ENCODE results near the gene PLEKHG4B.
"Not testable (repeated sequence)": the region's sequence is repeated elsewhere in the genome, so short reads cannot be mapped to it uniquely, and the experiment has no call there.

PLEKHG4B gene

GRCh38 chr5:161803-162110, 69.8 kb downstream of the PLEKHG4B start:
- H3K9me3 ChIP-seq (ENCODE audit: control insufficient read depth, low read length) = no peaks in the 10 kb centered on the region
- H3K4me3 ChIP-seq (ENCODE audit: insufficient read depth, low read depth, low read length, poor library complexity, severe bottlenecking) = no peak overlapping the region
- H3K27me3 ChIP-seq (replicated peaks; ENCODE audit: control insufficient read depth, insufficient read depth, low read length, poor library complexity, severe bottlenecking) = no peaks in the 10 kb centered on the region
- H3K4me1 ChIP-seq (ENCODE audit: control insufficient read depth, insufficient read depth, low read length, poor library complexity, severe bottlenecking) = no peaks in the 10 kb centered on the region
- DNase-seq = no peak
- no peak overlapping the region for H3K27ac ChIP-seq (ENCODE audit: insufficient read depth, low read length, poor library complexity, severe bottlenecking)
- no peaks in the 10 kb centered on the region for H3K36me3 ChIP-seq (ENCODE audit: control insufficient read depth, insufficient read depth, low read length)

DNA sequence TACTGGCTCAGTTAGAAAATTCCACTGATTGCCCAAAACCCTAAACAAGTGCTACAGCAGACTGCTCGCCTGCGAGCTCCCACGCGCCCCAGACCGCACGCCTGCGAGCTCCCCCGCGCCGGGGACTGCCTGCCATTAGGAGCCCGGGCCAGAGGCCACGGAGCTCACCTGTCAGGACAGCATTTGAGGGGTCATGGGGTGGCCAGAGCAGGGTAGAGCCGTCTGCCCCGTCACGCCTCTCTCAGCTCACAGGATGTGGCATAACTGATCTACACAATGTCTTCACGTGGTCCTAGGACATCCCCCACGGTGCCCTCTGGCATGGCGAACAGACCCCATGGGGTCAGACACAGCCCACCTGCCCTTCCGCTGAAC, 70.2 kb downstream of the PLEKHG4B start:
- Histone ChIP-seq H3K36me3 (ENCODE audit: control insufficient read depth, insufficient read depth, low read length) (no peaks in the 10 kb centered on the region), H3K4me3 (ENCODE audit: insufficient read depth, low read depth, low read length, poor library complexity, severe bottlenecking) (no peak overlapping the region), H3K4me1 (ENCODE audit: control insufficient read depth, insufficient read depth, low read length, poor library complexity, severe bottlenecking) (no peaks in the 10 kb centered on the region), H3K9me3 (ENCODE audit: control insufficient read depth, low read length) (no peaks in the 10 kb centered on the region), H3K27ac (ENCODE audit: insufficient read depth, low read length, poor library complexity, severe bottlenecking) (no peak overlapping the region), H3K27me3 (replicated peaks; ENCODE audit: control insufficient read depth, insufficient read depth, low read length, poor library complexity, severe bottlenecking) (no peaks in the 10 kb centered on the region)
- DNase-seq = no peak

GRCh38 chr5:162565-163337, 70.8 kb downstream of the PLEKHG4B start:
- Histone ChIP-seq H3K36me3 (ENCODE audit: control insufficient read depth, insufficient read depth, low read length) (no peaks in the 10 kb centered on the region), H3K27ac (ENCODE audit: insufficient read depth, low read length, poor library complexity, severe bottlenecking) (no peak overlapping the region), H3K9me3 (ENCODE audit: control insufficient read depth, low read length) (no peaks in the 10 kb centered on the region), H3K4me1 (ENCODE audit: control insufficient read depth, insufficient read depth, low read length, poor library complexity, severe bottlenecking) (no peaks in the 10 kb centered on the region), H3K27me3 (replicated peaks; ENCODE audit: control insufficient read depth, insufficient read depth, low read length, poor library complexity, severe bottlenecking) (no peaks in the 10 kb centered on the region), H3K4me3 (ENCODE audit: insufficient read depth, low read depth, low read length, poor library complexity, severe bottlenecking) (no peak overlapping the region)
- DNase-seq = no peak

DNA sequence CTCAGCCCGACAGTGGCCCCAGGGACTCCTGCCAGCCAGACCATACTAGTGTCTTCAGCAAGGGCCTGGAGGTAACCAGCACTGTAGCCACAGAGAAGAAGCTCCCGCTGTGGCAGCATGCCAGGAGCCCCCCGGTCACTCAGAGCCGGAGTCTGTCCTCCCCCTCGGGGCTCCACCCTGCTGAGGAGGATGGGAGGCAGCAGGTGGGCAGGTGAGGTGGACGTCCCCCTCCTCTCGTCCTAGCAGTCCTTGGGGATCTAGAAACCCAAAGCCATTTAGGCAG, 71.3 kb downstream of the PLEKHG4B start:
- Histone ChIP-seq H3K4me1 (ENCODE audit: control insufficient read depth, insufficient read depth, low read length, poor library complexity, severe bottlenecking) (no peaks in the 10 kb centered on the region), H3K27me3 (replicated peaks; ENCODE audit: control insufficient read depth, insufficient read depth, low read length, poor library complexity, severe bottlenecking) (no peaks in the 10 kb centered on the region), H3K4me3 (ENCODE audit: insufficient read depth, low read depth, low read length, poor library complexity, severe bottlenecking) (no peak overlapping the region), H3K27ac (ENCODE audit: insufficient read depth, low read length, poor library complexity, severe bottlenecking) (no peak overlapping the region), H3K36me3 (ENCODE audit: control insufficient read depth, insufficient read depth, low read length) (no peaks in the 10 kb centered on the region), H3K9me3 (ENCODE audit: control insufficient read depth, low read length) (no peaks in the 10 kb centered on the region)
- no peak for DNase-seq

DNA sequence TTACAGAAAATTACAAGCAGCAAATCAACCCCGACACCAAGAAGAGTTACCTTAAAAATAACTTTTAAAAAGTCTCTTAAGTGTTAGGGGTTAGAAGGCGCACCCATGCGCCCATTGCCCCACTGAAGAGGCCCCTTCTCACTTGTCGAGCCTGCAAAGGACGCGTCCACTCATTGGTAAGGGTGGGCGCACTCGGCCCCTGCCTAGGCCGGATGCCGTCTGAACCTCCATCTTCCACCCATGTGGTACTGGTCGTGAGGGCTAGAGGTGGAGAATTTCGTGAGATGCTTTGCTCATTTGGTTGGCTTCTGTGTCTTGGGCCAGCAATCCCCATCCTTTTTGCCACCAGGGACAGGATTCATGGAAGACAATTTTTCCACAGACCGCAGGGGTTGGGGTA, 71.9 kb downstream of the PLEKHG4B start:
- DNase-seq = no peak
- H3K4me3 ChIP-seq (ENCODE audit: insufficient read depth, low read depth, low read length, poor library complexity, severe bottlenecking) = no peak overlapping the region
- no peak overlapping the region for H3K27ac ChIP-seq (ENCODE audit: insufficient read depth, low read length, poor library complexity, severe bottlenecking)
- no peaks in the 10 kb centered on the region for H3K9me3 ChIP-seq (ENCODE audit: control insufficient read depth, low read length)
- H3K36me3 ChIP-seq (ENCODE audit: control insufficient read depth, insufficient read depth, low read length) = no peaks in the 10 kb centered on the region
- no peaks in the 10 kb centered on the region for H3K27me3 ChIP-seq (replicated peaks; ENCODE audit: control insufficient read depth, insufficient read depth, low read length, poor library complexity, severe bottlenecking)
- H3K4me1 ChIP-seq (ENCODE audit: control insufficient read depth, insufficient read depth, low read length, poor library complexity, severe bottlenecking) = no peaks in the 10 kb centered on the region

DNA sequence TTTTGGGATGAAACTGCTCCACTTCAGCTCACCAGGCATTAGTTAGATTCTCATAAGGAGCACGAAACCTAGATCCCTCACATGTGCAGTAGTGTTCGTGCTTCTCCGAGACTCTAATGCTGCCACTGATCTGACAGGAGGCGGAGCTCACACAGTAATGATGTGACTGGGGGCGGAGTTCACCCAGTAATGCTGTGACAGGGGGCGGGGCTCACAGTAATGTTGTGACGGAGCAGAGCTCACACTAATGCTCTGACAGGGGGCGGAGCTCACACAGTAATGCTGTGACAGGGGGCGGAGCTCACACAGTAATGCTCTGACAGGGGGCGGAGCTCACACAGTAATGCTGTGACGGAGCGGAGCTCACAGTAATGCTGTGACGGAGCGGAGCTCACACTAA, 72.3 kb downstream of the PLEKHG4B start:
- no peak overlapping the region for H3K27ac ChIP-seq (ENCODE audit: insufficient read depth, low read length, poor library complexity, severe bottlenecking)
- no peaks in the 10 kb centered on the region for H3K36me3 ChIP-seq (ENCODE audit: control insufficient read depth, insufficient read depth, low read length)
- H3K4me1 ChIP-seq (ENCODE audit: control insufficient read depth, insufficient read depth, low read length, poor library complexity, severe bottlenecking) = no peaks in the 10 kb centered on the region
- no peaks in the 10 kb centered on the region for H3K9me3 ChIP-seq (ENCODE audit: control insufficient read depth, low read length)
- DNase-seq = no peak
- no peaks in the 10 kb centered on the region for H3K27me3 ChIP-seq (replicated peaks; ENCODE audit: control insufficient read depth, insufficient read depth, low read length, poor library complexity, severe bottlenecking)
- H3K4me3 ChIP-seq (ENCODE audit: insufficient read depth, low read depth, low read length, poor library complexity, severe bottlenecking) = no peak overlapping the region

GRCh38 chr5:164783-165182, 72.8 kb downstream of the PLEKHG4B start:
- H3K27ac ChIP-seq (ENCODE audit: insufficient read depth, low read length, poor library complexity, severe bottlenecking); H3K36me3 ChIP-seq (ENCODE audit: control insufficient read depth, insufficient read depth, low read length); H3K9me3 ChIP-seq (ENCODE audit: control insufficient read depth, low read length): not testable (repeated sequence)

GRCh38 chr5:166441-167372, 74.7 kb downstream of the PLEKHG4B start:
- H3K9me3 ChIP-seq (ENCODE audit: control insufficient read depth, low read length) = no peaks in the 10 kb centered on the region
- H3K27ac ChIP-seq (ENCODE audit: insufficient read depth, low read length, poor library complexity, severe bottlenecking) = no peak overlapping the region
- DNase-seq = no peak

More at GRCh38 chr5:164783-165182, 72.8 kb downstream of the PLEKHG4B start:
- H3K4me1 ChIP-seq (ENCODE audit: control insufficient read depth, insufficient read depth, low read length, poor library complexity, severe bottlenecking); H3K4me3 ChIP-seq (ENCODE audit: insufficient read depth, low read depth, low read length, poor library complexity, severe bottlenecking); DNase-seq; H3K27me3 ChIP-seq (replicated peaks; ENCODE audit: control insufficient read depth, insufficient read depth, low read length, poor library complexity, severe bottlenecking): not testable (repeated sequence)

GRCh38 chr5:167511-167910, 75.5 kb downstream of the PLEKHG4B start:
- Histone ChIP-seq H3K36me3 (ENCODE audit: control insufficient read depth, insufficient read depth, low read length) (no peaks in the 10 kb centered on the region), H3K4me3 (ENCODE audit: insufficient read depth, low read depth, low read length, poor library complexity, severe bottlenecking) (no peak overlapping the region), H3K9me3 (ENCODE audit: control insufficient read depth, low read length) (no peaks in the 10 kb centered on the region), H3K27me3 (replicated peaks; ENCODE audit: control insufficient read depth, insufficient read depth, low read length, poor library complexity, severe bottlenecking) (no peaks in the 10 kb centered on the region), H3K4me1 (ENCODE audit: control insufficient read depth, insufficient read depth, low read length, poor library complexity, severe bottlenecking) (no peaks in the 10 kb centered on the region), H3K27ac (ENCODE audit: insufficient read depth, low read length, poor library complexity, severe bottlenecking) (no peak overlapping the region)
- DNase-seq = no peak

More at GRCh38 chr5:166441-167372, 74.7 kb downstream of the PLEKHG4B start:
- Histone ChIP-seq H3K4me1 (ENCODE audit: control insufficient read depth, insufficient read depth, low read length, poor library complexity, severe bottlenecking) (no peaks in the 10 kb centered on the region), H3K27me3 (replicated peaks; ENCODE audit: control insufficient read depth, insufficient read depth, low read length, poor library complexity, severe bottlenecking) (no peaks in the 10 kb centered on the region), H3K36me3 (ENCODE audit: control insufficient read depth, insufficient read depth, low read length) (no peaks in the 10 kb centered on the region), H3K4me3 (ENCODE audit: insufficient read depth, low read depth, low read length, poor library complexity, severe bottlenecking) (no peak overlapping the region)

- H3K4me3 ChIP-seq (ENCODE audit: insufficient read depth, low read depth, low read length, poor library complexity, severe bottlenecking) = no peak overlapping the region
- no peaks in the 10 kb centered on the region for H3K9me3 ChIP-seq (ENCODE audit: control insufficient read depth, low read length)
- no peak for DNase-seq
- no peaks in the 10 kb centered on the region for H3K27me3 ChIP-seq (replicated peaks; ENCODE audit: control insufficient read depth, insufficient read depth, low read length, poor library complexity, severe bottlenecking)
- no peak overlapping the region for H3K27ac ChIP-seq (ENCODE audit: insufficient read depth, low read length, poor library complexity, severe bottlenecking)
- no peaks in the 10 kb centered on the region for H3K4me1 ChIP-seq (ENCODE audit: control insufficient read depth, insufficient read depth, low read length, poor library complexity, severe bottlenecking)
- no peaks in the 10 kb centered on the region for H3K36me3 ChIP-seq (ENCODE audit: control insufficient read depth, insufficient read depth, low read length)
Observed at GRCh38 chr5:167982-168660, 76.2 kb downstream of the PLEKHG4B start.

Measured in effector memory CD4-positive, alpha-beta T cell (primary cell).